ENCODE measurements around the gene CD164L2. TPM values are rescaled to one million over a fixed set of nuclear protein-coding genes. Genes with fewer than 3 reads are reported as not detected.

The CD164L2 gene
- total and polyA plus RNA-seq, 8 donors, result 0.19 to 0.76 (median 0.57) TPM; not detected in 2

- no peak overlapping the region for H3K27ac ChIP-seq
- peaks cover 0 to 4% (median 1%) of the 10 kb centered on the region in 3 donors for H3K4me1 ChIP-seq
- no peaks in the 10 kb centered on the region for H3K27me3 ChIP-seq
- no peaks in the 10 kb centered on the region for H3K36me3 ChIP-seq
- FAIRE-seq (no peak), DNase-seq (no peak), ATAC-seq (no peak)
- H3K9me3 ChIP-seq, result no peaks in the 10 kb centered on the region
- no peak for TF ChIP-seq CTCF (IDR thresholded peaks at IDR 0.05)
- WGBS, 2 donors, result 89 to 91% methylated on average over 19 of the region's 19 CpGs
- H3K4me3 ChIP-seq, result no peak overlapping the region
- intact Hi-C loops (cut with DNase I), result no loop called here
Measured at GRCh38 chr1:27372022-27372807, 10.9 kb downstream of the CD164L2 start.

- H3K27ac ChIP-seq, result no peak overlapping the region
- no peak for FAIRE-seq
- H3K4me1 ChIP-seq, result peaks cover 0 to 11% (median 4%) of the 10 kb centered on the region in 3 donors
- no peak overlapping the region for H3K4me3 ChIP-seq
- intact Hi-C loops (cut with DNase I), result no loop called here
- no peaks in the 10 kb centered on the region for H3K36me3 ChIP-seq
- H3K27me3 ChIP-seq, result no peaks in the 10 kb centered on the region
- no peak for ATAC-seq
- H3K9me3 ChIP-seq, result no peaks in the 10 kb centered on the region
- no peak for DNase-seq
- no peak for TF ChIP-seq CTCF (IDR thresholded peaks at IDR 0.05)
- 71 to 73% methylated on average over 13 of the region's 13 CpGs for WGBS, 2 donors
Measured at GRCh38 chr1:27368869-27369582, 14.1 kb downstream of the CD164L2 start.

GRCh38 chr1:27367160-27367650 lies 15.9 kb downstream of the CD164L2 start:
- WGBS, 2 donors, result 36 to 42% methylated on average over 8 of the region's 8 CpGs
- no peak for ATAC-seq
- no peak for TF ChIP-seq CTCF (IDR thresholded peaks at IDR 0.05)
- H3K27ac ChIP-seq, result peak overlapping the region; percentile 63 to 94 (median 86)
- H3K36me3 ChIP-seq, result no peaks in the 10 kb centered on the region
- no peaks in the 10 kb centered on the region for H3K9me3 ChIP-seq
- no peak for FAIRE-seq
- intact Hi-C loops (cut with DNase I), result no loop called here
- peaks cover 0 to 11% (median 4%) of the 10 kb centered on the region in 3 donors for H3K4me1 ChIP-seq
- no peak for DNase-seq
- H3K4me3 ChIP-seq, result peak overlapping the region in 3 of 4 donors; percentile 59 to 84 (median 61)
- no peaks in the 10 kb centered on the region for H3K27me3 ChIP-seq

GRCh38 chr1:27366411-27367159 lies 16.5 kb downstream of the CD164L2 start, which contains the start of gene MAP3K6:
Gene MAP3K6 (minus strand): TSS chr1:27366961. CDS start chr1:27366597, 364 bp downstream.
- no peak for TF ChIP-seq CTCF (IDR thresholded peaks at IDR 0.05)
- no peaks in the 10 kb centered on the region for H3K36me3 ChIP-seq
- H3K4me3 ChIP-seq, result peak within 1 kb of the TSS; percentile 45 to 84 (median 60)
- no peaks in the 10 kb centered on the region for H3K9me3 ChIP-seq
- no peaks in the 10 kb centered on the region for H3K27me3 ChIP-seq
- peaks cover 0 to 11% (median 4%) of the 10 kb centered on the region in 3 donors for H3K4me1 ChIP-seq
- DNase-seq, result peak; percentile 80 to 94 (median 85)
- WGBS, 2 donors, result 0 to 1% methylated on average over 29 to 67 of the region's 67 CpGs
- intact Hi-C loops (cut with DNase I), result no loop called here
- peak within 1 kb of the TSS; percentile 63 to 94 (median 86) for H3K27ac ChIP-seq
- peak; percentile 73 to 85 (median 82) for ATAC-seq
- FAIRE-seq, result no peak
